K562 (cell line): Measurements from ENCODE around the gene GUCA2B. TPM values are rescaled to one million over a fixed set of nuclear protein-coding genes. Genes with fewer than 3 reads are reported as not detected.
A peak's percentile ranks its signal among the peaks of the same experiment; 100 is the strongest.

Experiments used
- ATAC-seq: fragments of 200-7000 bp; cut with Tn5 transposase; 3 replicates; pipeline ENCODE4 v1.9.1; 2020; ENCODE audit warnings: moderate library complexity
- BruUV-seq: library from RNA; stranded (reverse); fragments of 400-500 nt; replicated peaks from 2 replicates; lab custom pipeline; 2021; lab: Mats Ljungman, UMichigan
- CTCF ChIA-PET: fragments of 300-600 bp; formaldehyde crosslinking; extraction: SDS; loops from one replicate; lab custom pipeline; 2021; ENCODE audit warnings: low intra/inter-chr PET ratio; lab: Yijun Ruan, JAX
- POLR2A ChIA-PET: fragments of 300-600, 350-650 bp; sonication (Branson Sonifier 250); formaldehyde crosslinking; extraction: SDS; loops from one replicate; lab custom pipeline; 2021; ENCODE audit warnings: antibody characterized with exemption, inconsistent platforms; lab: Yijun Ruan, JAX
- DNase-seq, 4 experiments: peaks; one replicate each; pipeline versions ENCODE4 v3.0.0 to v3.0.0-alpha.2; 2011 to 2018; ENCODE audit warnings: low spot score in 3 of 4, mixed read lengths in 3 of 4; ENCODE audit errors: extremely low read depth in 1 of 4
- FAIRE-seq: peaks from 2 replicates; lab custom pipeline; 2011; peaks lifted over from hg19 to GRCh38; lab: Jason Lieb, UNC
- H2AFZ ChIP-seq: 2 replicates; pipeline ENCODE4 v1.6.0; 2011; ENCODE audit warnings: low read depth, low read length, control low read depth, inconsistent platforms
- H3K27ac ChIP-seq: fragments of 200-600 bp; 3 replicates; pipeline ENCODE4 v1.8.0; 2011; ENCODE audit warnings: low read depth, mild to moderate bottlenecking, control low read depth, inconsistent platforms, low read length, moderate library complexity, mixed read lengths; ENCODE audit errors: extremely low read depth
- H3K27me3 ChIP-seq, 2 experiments: fragments of 300-600 bp in 1 of 2; 2 replicates in 1 of 2; 3 replicates in 1 of 2; pipeline versions ENCODE4 v1.6.0 to v1.8.0; 2011; ENCODE audit warnings: inconsistent platforms in 2 of 2, low read length in 2 of 2, mild to moderate bottlenecking in 1 of 2, mixed read lengths in 1 of 2, moderate library complexity in 1 of 2; ENCODE audit not compliant: control insufficient read depth in 2 of 2, insufficient read depth in 2 of 2
- H3K36me3 ChIP-seq: fragments of 300-600 bp; 3 replicates; pipeline ENCODE4 v1.8.0; 2011; ENCODE audit warnings: mild to moderate bottlenecking, low read length, inconsistent platforms; ENCODE audit not compliant: control insufficient read depth, insufficient read depth
- H3K4me1 ChIP-seq, 2 experiments: fragments of 200-600 bp in 1 of 2; replicated peaks in 1 of 2; 2 replicates in 1 of 2; 3 replicates in 1 of 2; pipeline versions ENCODE4 v1.5.1 to v1.8.0; 2011; ENCODE audit warnings: inconsistent platforms in 2 of 2, low read length in 2 of 2, mild to moderate bottlenecking in 1 of 2, mixed read lengths in 1 of 2, moderate library complexity in 1 of 2; ENCODE audit not compliant: control insufficient read depth in 2 of 2, insufficient read depth in 2 of 2
- H3K4me2 ChIP-seq: 2 replicates; pipeline ENCODE4 v1.6.1; 2011; ENCODE audit warnings: low read length, control low read depth, inconsistent platforms, mixed read lengths; ENCODE audit not compliant: insufficient read depth
- H3K4me3 ChIP-seq: fragments of 200-600 bp; sonication (generic), shearing (Covaris generic); 2 replicates; pipeline ENCODE4 v1.5.1; 2016; ENCODE audit warnings: control low read depth, inconsistent platforms
- H3K79me2 ChIP-seq: fragments of 200-600 bp; 3 replicates; pipeline ENCODE4 v1.8.0; 2011; ENCODE audit warnings: low read length, inconsistent platforms; ENCODE audit not compliant: control insufficient read depth, insufficient read depth
- H3K9ac ChIP-seq, 2 experiments: 2 replicates each; pipeline versions ENCODE4 v1.6.0 to v1.6.1; 2011; ENCODE audit warnings: low read depth in 2 of 2, low read length in 2 of 2, control low read depth in 1 of 2, inconsistent platforms in 1 of 2, mild to moderate bottlenecking in 1 of 2, mixed read lengths in 1 of 2; ENCODE audit not compliant: insufficient read depth in 1 of 2
- H3K9me1 ChIP-seq: one replicate; pipeline ENCODE4 v1.6.0; 2011; ENCODE audit warnings: inconsistent platforms, mild to moderate bottlenecking, low read length, moderate library complexity; ENCODE audit not compliant: control insufficient read depth, insufficient read depth
- H3K9me3 ChIP-seq: replicated peaks from 2 replicates; pipeline ENCODE4 v1.5.1; 2011; ENCODE audit warnings: low read depth, low read length, inconsistent platforms; ENCODE audit not compliant: control insufficient read depth, insufficient read depth
- H4K20me1 ChIP-seq: replicated peaks from 2 replicates; pipeline ENCODE4 v1.6.1; 2011; ENCODE audit warnings: low read length, inconsistent platforms, mixed read lengths; ENCODE audit not compliant: control insufficient read depth, insufficient read depth
- ARID2 ChIP-seq: fragments of 450-650 bp; IDR thresholded peaks from 2 replicates; pipeline ENCODE4 v1.6.1; 2017; ENCODE audit warnings: antibody characterized with exemption, mild to moderate bottlenecking
- NUFIP1 ChIP-seq: fragments of 450-650 bp; IDR thresholded peaks from 2 replicates; pipeline ENCODE4 v1.6.1; 2018; ENCODE audit not compliant: partially characterized antibody
- SMAD4 ChIP-seq: fragments of 250-450 bp; sonication (Bioruptor Pico); conservative IDR thresholded peaks from 2 replicates; pipeline ENCODE4 v1.8.0; 2021; ENCODE audit warnings: inconsistent platforms, mild to moderate bottlenecking, moderate library complexity
- SOX6 ChIP-seq: fragments of 450-650 bp; IDR thresholded peaks from 2 replicates; pipeline ENCODE4 v1.6.1; 2014; ENCODE audit warnings: mild to moderate bottlenecking
- SRSF3 ChIP-seq: fragments of 200-400 bp; formaldehyde crosslinking; IDR thresholded peaks from 2 replicates; pipeline ENCODE4 v1.6.1; 2016; ENCODE audit warnings: mild to moderate bottlenecking, low read length, moderate library complexity; ENCODE audit not compliant: insufficient read depth
- STAT5A ChIP-seq: IDR thresholded peaks from 2 replicates; pipeline ENCODE4 v1.6.1; 2012; ENCODE audit warnings: low read length, inconsistent platforms, borderline replicate concordance
- TGIF2 ChIP-seq: sonication (generic); formaldehyde crosslinking; IDR thresholded peaks from 2 replicates; pipeline ENCODE4 v1.8.1; 2022; ENCODE audit warnings: mild to moderate bottlenecking, missing genetic modification reagents, moderate library complexity
- ZNF41 ChIP-seq: fragments of 250-450 bp; sonication (Bioruptor Pico); conservative IDR thresholded peaks from 2 replicates; pipeline ENCODE4 v1.4.0; 2020; ENCODE audit warnings: mild to moderate bottlenecking
- ZNF668 ChIP-seq: fragments of 250-450 bp; sonication (Bioruptor Pico); IDR thresholded peaks from 2 replicates; pipeline ENCODE4 v1.8.0; 2022; ENCODE audit warnings: mild to moderate bottlenecking, inconsistent platforms
- WGBS: fragments of 100-300 bp; shearing (Covaris generic); methylation state at CpG from one replicate; pipeline ENCODE4 v1.1.6; 2016; ENCODE audit warnings: low coverage, mixed read lengths; ENCODE audit not compliant: insufficient coverage; ENCODE audit errors: missing lambda C conversion rate; 5-methylcytosine and 5-hydroxymethylcytosine counted together
- in situ Hi-C: fragments of 300-500 bp; cut with MboI; formaldehyde crosslinking; loops from 4 replicates; pipeline ENCODE4 v1.15.0; 2018; ENCODE audit warnings: inconsistent platforms, mixed read lengths
- intact Hi-C: fragments of 100-400 bp; cut with micrococcal nuclease; formaldehyde crosslinking; loops from 2 replicates; pipeline ENCODE4 v1.14.2; 2022
- polyA plus RNA-seq, 8 experiments: library from polyadenylated mRNA; depleted of rRNA in 4 of 8; stranded (reverse) in 5 of 8; unstranded in 3 of 8; fragments of >200 nt; fragmentation: Nextera tagmentation in 2 of 8; fragmentation: Illumina TruSeq in 1 of 8; extraction: Ambion mirVana in 2 of 8; extraction: Trizol in 1 of 8; gene quantifications; 2 replicates each; pipeline versions ENCODE4 v1.2.1 to v1.2.3, GENCODE V29; 2011 to 2014; ENCODE audit warnings: inconsistent platforms in 1 of 8, missing spikeins in 1 of 8
- total RNA-seq, 7 experiments: library from RNA; depleted of rRNA in 6 of 7; stranded (reverse); fragments of >200 nt in 6 of 7; fragmentation: Illumina TruSeq in 2 of 7; extraction: Trizol in 2 of 7; gene quantifications; 2 replicates each; pipeline versions ENCODE4 v1.2.1 to v1.2.3, GENCODE V29; 2011 to 2021; ENCODE audit warnings: low replicate concordance in 1 of 7
- TF ChIP-seq, protein P1 (sequence below): fragments of 250-450 bp; sonication (Bioruptor Pico); IDR thresholded peaks from 2 replicates; pipeline ENCODE4 v1.5.0; 2020; ENCODE audit warnings: mild to moderate bottlenecking, borderline replicate concordance
- TF ChIP-seq, protein P2 (sequence below), 2 experiments: fragments of 450-650 bp; formaldehyde crosslinking in 1 of 2; IDR thresholded peaks; 2 replicates each; pipeline versions ENCODE4 v1.4.0 to v1.6.1; 2014 to 2020; ENCODE audit warnings: mild to moderate bottlenecking in 2 of 2, borderline replicate concordance in 1 of 2, low read depth in 1 of 2

The GUCA2B gene
- total and polyA plus RNA-seq, 9 of the 15 experiments (the other 6 are each of a cell fraction or from before 2014, with no cell fraction given) = not detected

DNA sequence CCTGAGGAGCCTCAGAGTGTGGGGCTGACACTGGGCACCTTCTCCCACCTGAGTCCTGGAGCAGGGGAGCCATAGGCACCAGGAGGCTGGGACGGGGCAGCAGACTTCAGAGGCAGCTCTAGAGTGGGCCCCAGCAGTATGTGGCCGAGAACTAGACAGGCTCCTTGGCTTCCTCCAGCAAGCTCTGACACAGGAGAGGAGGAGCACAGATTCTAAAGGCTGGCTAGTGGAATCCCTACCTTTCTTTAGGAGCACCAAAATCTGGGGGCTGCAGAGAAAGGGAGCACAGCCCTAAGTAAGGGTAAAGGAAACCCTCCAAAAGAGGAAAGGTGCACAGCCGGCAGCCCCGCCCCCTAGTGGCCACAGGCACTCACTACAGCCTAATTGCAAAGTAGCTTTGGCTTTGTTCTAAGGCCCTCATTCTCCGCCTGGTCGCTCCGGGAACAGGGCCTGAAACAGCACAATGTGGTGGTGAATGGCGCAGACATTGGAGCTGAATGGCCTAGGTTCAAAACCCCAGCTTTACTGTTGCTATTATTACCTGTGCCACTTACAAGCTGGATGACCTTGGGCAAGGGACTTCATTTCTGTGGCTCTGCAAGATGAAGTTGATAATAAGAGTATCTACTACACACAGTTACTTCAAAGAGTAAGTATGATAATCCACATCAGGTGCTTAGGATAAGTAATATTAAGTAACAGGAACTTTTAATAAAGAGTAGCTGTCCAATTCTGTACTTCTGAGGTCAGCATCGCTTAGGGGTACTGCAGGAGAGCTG lies 20.1 kb downstream of the GUCA2B start:
- DNase-seq (peak; percentile 74 to 84 (median 82)), ATAC-seq (peak; percentile 89), FAIRE-seq (peak; percentile 71)
- WGBS = 30% methylated on average over 9 of the region's 9 CpGs
- Histone ChIP-seq H3K79me2 (no peaks in the 10 kb centered on the region), H3K4me1 (peaks cover 0 to under 1% of the 10 kb centered on the region in 2 experiments; a peak in 2 of 5 replicates), H3K9me3 (no peaks in the 10 kb centered on the region), H3K4me2 (no peak overlapping the region), H3K4me3 (no peak overlapping the region), H2AFZ (no peak overlapping the region), H3K36me3 (peaks cover 7% of the 10 kb centered on the region; the same call in 1 of the 3 replicates), H3K9me1 (no peaks in the 10 kb centered on the region), H3K27ac (no peak overlapping the region), H4K20me1 (peaks cover 10% of the 10 kb centered on the region; the same call in 1 of the 2 replicates), H3K9ac (0 out of 4 replicates have a peak overlapping the region, but pooled peaks of 1 of the 2 experiments have one; percentile 8), H3K27me3 (no peaks in the 10 kb centered on the region)
- CTCF ChIA-PET = interaction anchor here (1.1 kb wide), 1 partner anchor 27 kb away, joined by 5 read pairs; no protein-coding TSS in a partner anchor
- BruUV-seq = no TSS peak
- intact Hi-C loops (loop anchor here (10.0 kb wide), 1 partner anchor 599 kb away; no protein-coding TSS in a partner anchor), in situ Hi-C loops (no loop called here)
- POLR2A ChIA-PET = interaction anchor here (1.0 to 2.0 kb wide), 3 partner anchors 10 to 14 kb away, joined by 3 to 5 read pairs (median 3); no protein-coding TSS in a partner anchor
- no peak for TF ChIP-seq ARID2
- TF ChIP-seq STAT5A = no peak
- TF ChIP-seq NUFIP1 = no peak
- no peak for TF ChIP-seq ZNF41
- TF ChIP-seq, protein P1, sequence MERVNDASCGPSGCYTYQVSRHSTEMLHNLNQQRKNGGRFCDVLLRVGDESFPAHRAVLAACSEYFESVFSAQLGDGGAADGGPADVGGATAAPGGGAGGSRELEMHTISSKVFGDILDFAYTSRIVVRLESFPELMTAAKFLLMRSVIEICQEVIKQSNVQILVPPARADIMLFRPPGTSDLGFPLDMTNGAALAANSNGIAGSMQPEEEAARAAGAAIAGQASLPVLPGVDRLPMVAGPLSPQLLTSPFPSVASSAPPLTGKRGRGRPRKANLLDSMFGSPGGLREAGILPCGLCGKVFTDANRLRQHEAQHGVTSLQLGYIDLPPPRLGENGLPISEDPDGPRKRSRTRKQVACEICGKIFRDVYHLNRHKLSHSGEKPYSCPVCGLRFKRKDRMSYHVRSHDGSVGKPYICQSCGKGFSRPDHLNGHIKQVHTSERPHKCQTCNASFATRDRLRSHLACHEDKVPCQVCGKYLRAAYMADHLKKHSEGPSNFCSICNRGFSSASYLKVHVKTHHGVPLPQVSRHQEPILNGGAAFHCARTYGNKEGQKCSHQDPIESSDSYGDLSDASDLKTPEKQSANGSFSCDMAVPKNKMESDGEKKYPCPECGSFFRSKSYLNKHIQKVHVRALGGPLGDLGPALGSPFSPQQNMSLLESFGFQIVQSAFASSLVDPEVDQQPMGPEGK (CRISPR knock-in tag) = no peak
- TF ChIP-seq TGIF2 (CRISPR knock-in tag) = no peak
- no peak for TF ChIP-seq ZNF668 (CRISPR knock-in tag)
- no peak for TF ChIP-seq SRSF3
- TF ChIP-seq, protein P2, sequence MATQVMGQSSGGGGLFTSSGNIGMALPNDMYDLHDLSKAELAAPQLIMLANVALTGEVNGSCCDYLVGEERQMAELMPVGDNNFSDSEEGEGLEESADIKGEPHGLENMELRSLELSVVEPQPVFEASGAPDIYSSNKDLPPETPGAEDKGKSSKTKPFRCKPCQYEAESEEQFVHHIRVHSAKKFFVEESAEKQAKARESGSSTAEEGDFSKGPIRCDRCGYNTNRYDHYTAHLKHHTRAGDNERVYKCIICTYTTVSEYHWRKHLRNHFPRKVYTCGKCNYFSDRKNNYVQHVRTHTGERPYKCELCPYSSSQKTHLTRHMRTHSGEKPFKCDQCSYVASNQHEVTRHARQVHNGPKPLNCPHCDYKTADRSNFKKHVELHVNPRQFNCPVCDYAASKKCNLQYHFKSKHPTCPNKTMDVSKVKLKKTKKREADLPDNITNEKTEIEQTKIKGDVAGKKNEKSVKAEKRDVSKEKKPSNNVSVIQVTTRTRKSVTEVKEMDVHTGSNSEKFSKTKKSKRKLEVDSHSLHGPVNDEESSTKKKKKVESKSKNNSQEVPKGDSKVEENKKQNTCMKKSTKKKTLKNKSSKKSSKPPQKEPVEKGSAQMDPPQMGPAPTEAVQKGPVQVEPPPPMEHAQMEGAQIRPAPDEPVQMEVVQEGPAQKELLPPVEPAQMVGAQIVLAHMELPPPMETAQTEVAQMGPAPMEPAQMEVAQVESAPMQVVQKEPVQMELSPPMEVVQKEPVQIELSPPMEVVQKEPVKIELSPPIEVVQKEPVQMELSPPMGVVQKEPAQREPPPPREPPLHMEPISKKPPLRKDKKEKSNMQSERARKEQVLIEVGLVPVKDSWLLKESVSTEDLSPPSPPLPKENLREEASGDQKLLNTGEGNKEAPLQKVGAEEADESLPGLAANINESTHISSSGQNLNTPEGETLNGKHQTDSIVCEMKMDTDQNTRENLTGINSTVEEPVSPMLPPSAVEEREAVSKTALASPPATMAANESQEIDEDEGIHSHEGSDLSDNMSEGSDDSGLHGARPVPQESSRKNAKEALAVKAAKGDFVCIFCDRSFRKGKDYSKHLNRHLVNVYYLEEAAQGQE (IDR thresholded peaks at IDR 0.05; ENCODE audit: borderline replicate concordance) = peak; percentile 49; the same call in 1 of the 2 replicates
- TF ChIP-seq, protein P2 (CRISPR knock-in tag; IDR thresholded peaks at IDR 0.05; ENCODE audit: low read depth) = no peak
- no peak for TF ChIP-seq SOX6
- TF ChIP-seq SMAD4 (CRISPR knock-in tag) = no peak
